ENCODE results near the gene ANO3. TPM values are rescaled to one million over a fixed set of nuclear protein-coding genes. Genes with fewer than 3 reads are reported as not detected.
A peak's percentile ranks its signal among the peaks of the same experiment; 100 is the strongest.
"Not testable (repeated sequence)": the region's sequence is repeated elsewhere in the genome, so short reads cannot be mapped to it uniquely, and the experiment has no call there.

Gene ANO3
- total RNA-seq (2014; rRNA removed; shearing (Covaris generic); ENCODE audit: low replicate concordance): not detected in 2 replicates

DNA sequence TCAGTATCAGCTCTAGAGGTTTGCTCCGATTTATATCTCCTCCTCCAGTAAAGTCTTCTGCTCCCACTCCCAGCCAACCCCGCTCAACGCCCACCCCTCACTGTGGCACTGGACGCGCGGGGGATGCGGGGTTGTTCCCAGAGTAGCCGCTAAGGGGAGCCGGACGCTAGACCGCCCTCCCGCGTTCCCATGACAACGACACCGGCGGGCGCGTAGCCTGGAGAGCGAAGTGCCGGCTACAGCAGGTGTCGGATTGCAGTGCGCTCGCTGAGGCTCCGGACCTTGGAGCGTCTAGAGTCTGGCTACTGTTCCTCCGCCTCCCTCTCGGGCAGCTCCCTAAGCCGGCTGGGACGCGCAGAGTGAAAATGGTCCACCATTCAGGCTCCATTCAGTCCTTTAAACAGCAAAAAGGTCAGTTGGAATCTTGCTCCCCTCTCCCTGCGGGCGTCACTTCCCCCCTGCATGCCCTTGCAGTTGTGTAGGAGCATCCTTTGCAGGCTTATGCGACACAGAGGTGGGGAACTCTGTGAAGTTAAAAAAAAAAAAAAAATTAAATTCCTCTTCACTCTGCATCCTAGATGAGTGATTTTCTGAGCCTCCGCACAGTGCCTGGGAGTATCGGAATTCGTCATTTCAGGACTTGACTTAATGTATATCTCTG, at the start of gene ANO3:
Gene ANO3, plus strand, starts transcription at position 220 of the 661 bp plus-strand sequence. Its CDS starts 146 bp downstream, at position 366.
- DNase-seq (ENCODE audit: low read depth): peak; percentile 54
- in situ Hi-C loops (cut with HindIII; ENCODE audit: low pct_unique_long_range_greater_than_20kb, low sequenced_read_pairs): no loop called here

DNA sequence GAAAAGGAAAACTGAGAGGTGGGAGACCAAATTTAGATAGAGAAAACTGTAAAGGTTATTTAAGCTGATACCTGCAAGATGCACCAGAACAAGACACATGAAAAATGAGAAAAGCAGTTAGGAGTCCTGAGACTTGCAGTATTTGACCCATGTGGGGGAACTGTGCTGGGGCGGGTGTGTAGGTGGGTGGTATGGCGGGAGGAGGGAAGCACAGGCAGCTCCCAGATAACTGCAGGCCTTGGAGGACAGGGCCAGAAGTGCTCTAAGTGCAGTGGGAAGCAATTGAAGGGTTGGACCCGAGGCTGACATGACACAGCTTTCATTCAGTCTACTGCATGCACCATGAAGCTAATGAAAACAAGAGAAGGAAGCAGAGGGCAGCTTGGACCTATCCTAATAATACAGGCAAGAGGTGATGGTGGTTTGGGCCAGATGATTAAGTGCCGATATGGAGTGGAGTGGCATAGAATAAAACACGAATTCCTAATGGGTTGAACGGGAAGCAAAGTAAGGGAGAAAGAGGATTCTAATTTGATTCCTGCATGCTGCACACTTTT, 48.0 kb upstream of the ANO3 start:
- in situ Hi-C loops (cut with HindIII; ENCODE audit: low pct_unique_long_range_greater_than_20kb, low sequenced_read_pairs): no loop called here

DNA sequence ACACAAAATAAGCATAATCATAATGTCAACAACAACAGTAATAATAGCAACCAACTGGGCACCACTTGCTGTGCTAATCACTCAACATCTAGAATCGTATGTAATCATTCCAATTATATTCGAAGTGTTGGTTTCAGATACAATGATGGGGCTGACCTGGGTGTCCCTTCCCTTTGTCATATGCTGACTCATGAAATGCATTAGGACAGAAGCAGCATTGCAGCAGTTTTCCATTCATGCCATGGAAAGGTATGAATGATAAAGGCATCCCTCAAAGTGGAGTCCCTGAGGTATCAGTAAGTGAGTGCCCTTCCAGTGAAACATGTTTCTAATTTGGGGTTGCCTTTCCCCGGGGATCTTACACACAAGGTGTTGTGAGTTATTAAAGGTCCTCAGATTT, 46.3 kb upstream of the ANO3 start:
- in situ Hi-C loops (cut with HindIII; ENCODE audit: low pct_unique_long_range_greater_than_20kb, low sequenced_read_pairs): no loop called here
- DNase-seq (ENCODE audit: low read depth): no peak

More for the DNA sequence above, 48.0 kb upstream of the ANO3 start:
- no peak for DNase-seq (ENCODE audit: low read depth)

DNA sequence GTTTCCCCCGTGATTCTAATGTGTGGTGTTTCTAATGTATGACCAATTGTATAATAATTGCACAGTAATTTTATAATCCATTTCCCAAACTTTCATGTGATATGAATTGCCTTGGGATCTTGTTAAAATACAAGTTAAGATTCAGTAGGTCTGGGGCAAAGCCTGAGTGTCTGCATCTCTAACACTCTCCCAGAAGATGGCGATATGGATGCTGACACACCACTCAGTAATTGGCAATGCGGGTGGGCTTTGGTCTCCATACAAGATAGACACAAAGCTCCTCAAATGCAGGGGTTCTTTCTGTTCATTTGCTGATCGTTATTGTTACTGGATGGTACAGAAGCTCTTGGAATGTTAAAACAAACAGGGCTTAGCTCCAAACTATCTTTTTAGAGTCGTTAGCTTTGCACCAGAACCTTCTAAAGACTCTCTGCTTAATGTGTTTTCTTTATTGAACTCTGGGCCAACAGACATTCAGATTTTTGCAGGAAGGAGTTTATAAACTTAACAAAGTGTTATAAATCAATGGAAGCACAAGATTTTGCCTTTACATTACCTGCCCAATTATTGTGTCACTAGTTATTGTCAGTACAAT, 45.4 kb upstream of the ANO3 start:
- in situ Hi-C loops (cut with HindIII; ENCODE audit: low pct_unique_long_range_greater_than_20kb, low sequenced_read_pairs): no loop called here
- DNase-seq (ENCODE audit: low read depth): no peak

DNA sequence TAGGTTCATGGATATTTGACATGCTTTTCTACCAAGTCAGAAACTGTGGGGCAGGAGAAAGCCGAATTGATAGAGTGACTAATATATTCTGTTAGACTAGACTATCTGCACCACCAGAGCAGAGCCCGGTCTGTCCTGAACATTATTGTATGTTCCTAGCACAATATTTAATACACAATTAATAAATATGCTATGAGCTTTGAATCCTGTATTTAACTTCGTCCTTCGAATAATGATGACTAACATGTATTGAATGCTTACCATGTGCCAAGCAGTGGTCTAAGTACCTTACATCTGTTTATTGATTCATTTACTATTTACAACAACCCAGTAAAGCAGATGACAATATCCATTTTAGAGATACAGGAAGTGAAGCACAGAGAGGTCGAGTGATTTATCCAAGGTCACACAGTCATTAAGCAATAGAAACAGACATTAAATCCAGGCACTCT, 44.8 kb upstream of the ANO3 start:
- DNase-seq (ENCODE audit: low read depth): no peak
- in situ Hi-C loops (cut with HindIII; ENCODE audit: low pct_unique_long_range_greater_than_20kb, low sequenced_read_pairs): no loop called here

DNA sequence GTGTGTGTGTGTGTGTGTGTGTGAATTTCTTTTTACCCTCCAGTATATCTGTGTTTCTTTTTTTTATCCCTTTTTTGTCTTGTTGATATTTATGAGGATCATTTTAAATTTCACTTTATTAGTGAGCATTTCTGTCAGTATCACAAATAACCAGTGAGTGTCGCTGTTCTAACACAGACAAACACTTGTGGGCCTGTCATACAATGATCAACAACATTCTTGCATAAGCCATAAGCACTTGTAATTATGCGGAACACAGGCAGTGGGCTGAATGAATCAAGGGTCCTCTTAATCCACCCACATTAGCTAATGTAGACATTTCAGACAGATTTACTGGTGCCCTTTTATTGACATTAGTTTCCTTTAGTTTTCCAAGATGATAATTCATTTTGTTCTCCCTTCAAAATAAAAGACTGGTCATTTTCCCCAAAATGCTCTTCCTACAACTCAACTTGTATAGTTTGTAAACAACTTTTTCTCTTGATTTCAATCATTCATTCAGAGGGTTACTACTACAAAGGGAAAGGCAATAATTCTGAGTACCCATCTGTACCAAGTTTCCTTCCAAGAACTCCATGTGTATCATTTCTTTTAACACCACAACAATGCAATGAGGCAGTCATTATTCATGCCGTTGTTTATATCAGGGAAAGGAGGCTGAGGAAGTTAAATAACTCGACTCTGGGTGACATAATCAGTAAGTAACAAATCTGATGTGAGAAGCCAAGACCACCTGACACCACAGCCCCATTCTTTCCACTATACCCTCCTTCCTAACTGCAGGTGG, 34.5 kb upstream of the ANO3 start:
- in situ Hi-C loops (cut with HindIII; ENCODE audit: low pct_unique_long_range_greater_than_20kb, low sequenced_read_pairs): no loop called here

DNA sequence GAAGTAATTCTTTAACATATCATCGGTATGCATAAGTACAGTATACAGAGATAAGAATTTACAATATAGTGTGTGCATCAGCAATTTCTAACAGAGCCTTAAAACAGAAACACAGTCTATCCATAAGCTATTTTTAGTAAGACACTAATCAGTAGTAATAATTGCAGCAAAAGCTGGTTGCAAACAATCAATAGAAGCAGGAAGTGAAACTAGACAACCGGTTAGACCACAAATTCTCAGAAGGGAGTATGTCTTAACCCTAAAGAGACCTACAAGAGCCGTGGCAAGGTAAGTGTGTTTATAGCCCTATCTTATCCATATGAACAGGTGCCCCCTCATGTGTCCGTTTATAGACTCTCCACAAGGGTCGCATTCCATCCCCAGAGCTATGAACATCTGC, 15.6 kb upstream of the ANO3 start:
- DNase-seq (ENCODE audit: low read depth); in situ Hi-C loops (cut with HindIII; ENCODE audit: low pct_unique_long_range_greater_than_20kb, low sequenced_read_pairs): not testable (repeated sequence)

More for the DNA sequence above, 34.5 kb upstream of the ANO3 start:
- peak; percentile 14 for DNase-seq (ENCODE audit: low read depth)

DNA sequence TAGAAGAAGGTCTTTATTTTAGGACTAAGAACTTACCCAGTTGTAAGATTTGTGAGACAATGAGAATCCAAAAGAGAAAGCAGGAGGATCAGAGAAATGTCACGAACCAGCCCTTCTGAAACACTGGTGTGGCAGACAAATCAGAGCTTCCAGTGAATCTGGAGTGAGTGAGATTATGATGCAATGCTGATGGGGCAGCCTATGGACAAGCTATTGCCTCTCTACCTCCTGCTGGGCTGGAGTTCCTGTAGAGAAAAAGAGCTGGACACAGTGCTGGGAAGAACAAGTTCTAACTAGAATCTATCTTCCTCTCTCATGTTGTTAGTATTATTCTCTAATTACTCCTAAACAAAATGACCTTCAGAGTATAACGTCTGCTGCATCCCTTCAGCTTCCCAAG, 12.0 kb upstream of the ANO3 start:
- in situ Hi-C loops (cut with HindIII; ENCODE audit: low pct_unique_long_range_greater_than_20kb, low sequenced_read_pairs): no loop called here
- DNase-seq (ENCODE audit: low read depth): no peak

DNA sequence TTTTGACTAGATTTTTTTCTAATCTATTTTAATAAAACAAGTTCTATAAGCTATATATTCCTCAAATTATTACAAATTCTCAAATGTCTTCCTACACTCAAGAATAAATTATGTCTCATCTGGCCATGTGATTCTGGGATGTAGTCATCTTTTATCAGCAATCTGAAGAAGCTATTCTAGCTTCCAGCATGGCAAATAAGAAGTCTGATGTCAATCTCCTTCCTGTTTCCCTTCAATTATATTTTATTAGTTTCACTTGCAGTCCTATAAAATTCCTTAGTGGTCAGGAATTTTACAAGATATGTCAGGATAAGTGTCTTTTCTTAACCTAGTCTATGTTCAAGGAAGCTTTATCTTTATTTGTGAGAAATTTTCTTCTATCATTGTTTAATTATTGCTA, 10.4 kb upstream of the ANO3 start:
- no peak for DNase-seq (ENCODE audit: low read depth)
- in situ Hi-C loops (cut with HindIII; ENCODE audit: low pct_unique_long_range_greater_than_20kb, low sequenced_read_pairs): no loop called here

DNA sequence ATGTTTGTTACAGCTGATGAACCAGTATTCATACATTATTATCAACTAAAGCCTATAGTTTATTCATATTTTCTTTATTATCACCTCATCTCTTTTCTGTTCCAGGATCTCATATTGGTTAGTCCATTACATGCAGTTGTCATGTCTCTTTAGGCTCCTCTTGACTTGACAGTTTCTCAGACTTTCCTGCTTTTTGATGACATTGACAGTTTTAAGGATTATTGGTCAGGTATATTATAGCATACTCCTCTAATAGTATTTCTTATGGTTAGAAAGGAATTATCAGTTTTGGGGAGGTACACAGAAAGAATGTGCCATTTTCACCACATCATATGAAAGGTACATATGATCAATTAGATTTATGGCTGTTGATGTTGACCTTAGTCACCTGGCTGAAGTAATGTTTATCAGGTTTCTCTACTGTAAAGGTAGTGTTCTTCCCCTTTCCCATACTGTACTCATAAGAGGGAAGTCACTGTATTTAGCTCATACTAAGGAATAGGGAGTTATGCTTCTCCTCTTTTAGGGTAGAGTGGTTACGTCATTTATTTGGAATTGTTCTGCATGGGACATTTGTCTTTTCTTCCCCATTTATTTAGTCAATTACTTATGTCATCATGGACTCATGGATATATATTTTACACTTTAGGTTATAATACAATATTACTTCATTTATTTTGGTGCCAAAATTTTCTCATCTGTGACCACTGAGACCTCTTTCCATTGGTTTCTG, 9.4 kb upstream of the ANO3 start:
- in situ Hi-C loops (cut with HindIII; ENCODE audit: low pct_unique_long_range_greater_than_20kb, low sequenced_read_pairs): no loop called here
- DNase-seq (ENCODE audit: low read depth): no peak

DNA sequence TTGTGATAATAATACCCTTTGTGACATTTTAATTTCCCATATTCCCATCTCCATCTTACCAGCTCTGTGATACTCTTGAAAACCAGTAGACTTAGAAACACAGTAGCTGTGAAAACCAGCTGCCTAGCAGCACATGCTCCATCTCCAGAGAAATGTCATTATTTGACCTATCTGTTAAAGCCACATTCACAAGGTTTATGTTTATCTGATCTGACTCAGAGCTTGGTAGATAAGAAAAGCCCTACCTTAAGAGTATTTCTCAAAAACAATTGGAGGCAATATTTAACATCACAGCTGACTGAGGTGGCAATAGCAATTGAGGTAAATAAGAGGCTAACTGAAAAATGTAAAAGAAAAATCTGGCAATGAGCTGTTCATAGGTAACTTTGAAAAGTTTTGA, 8.1 kb upstream of the ANO3 start:
- no peak for DNase-seq (ENCODE audit: low read depth)
- in situ Hi-C loops (cut with HindIII; ENCODE audit: low pct_unique_long_range_greater_than_20kb, low sequenced_read_pairs): no loop called here

DNA sequence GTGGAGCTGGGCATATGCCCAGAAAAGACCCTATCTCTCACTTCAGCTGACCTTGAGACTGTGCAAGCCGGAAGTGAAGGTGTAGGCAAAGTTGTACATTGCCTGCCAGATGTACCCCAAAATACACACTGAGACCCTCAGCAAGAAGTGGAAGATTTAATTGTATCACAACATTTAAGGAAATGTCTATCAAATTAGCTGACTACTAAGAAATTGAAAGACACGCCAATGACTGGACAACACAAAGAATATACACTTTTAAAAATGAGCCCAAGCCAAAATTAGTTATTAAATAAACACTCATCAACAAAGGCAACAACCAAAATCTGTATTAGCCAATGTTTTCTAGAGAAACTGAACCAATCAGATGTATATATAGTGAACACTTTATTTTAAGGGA, 7.7 kb upstream of the ANO3 start:
- in situ Hi-C loops (cut with HindIII; ENCODE audit: low pct_unique_long_range_greater_than_20kb, low sequenced_read_pairs): no loop called here

DNA sequence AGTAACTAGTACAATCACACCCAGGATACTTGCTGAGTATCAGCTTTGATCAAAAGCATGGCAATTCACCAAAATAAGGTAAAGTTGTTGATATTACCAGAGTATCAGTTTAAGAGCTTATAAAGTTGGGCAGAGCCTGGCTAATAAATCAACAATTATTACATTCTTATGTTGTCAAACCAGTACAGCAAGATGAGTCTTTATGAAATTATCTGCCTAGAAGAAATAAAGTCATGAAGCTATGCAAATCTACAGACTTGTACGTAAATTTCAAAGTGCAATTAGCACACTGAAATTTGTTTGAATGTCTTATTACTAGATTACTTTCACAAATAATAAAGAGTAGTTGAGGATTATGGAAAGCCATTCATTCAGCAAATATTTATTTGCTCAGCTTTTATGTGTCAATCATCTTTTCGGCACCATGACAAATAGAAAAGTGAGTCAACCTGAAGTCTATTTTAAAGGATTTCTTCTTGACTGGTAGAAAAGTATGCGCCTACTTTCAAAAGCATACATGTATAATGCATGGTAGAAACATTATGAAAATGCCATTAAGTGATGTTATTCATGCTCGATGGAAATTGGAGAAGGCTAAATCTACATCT, 5.0 kb upstream of the ANO3 start:
- in situ Hi-C loops (cut with HindIII; ENCODE audit: low pct_unique_long_range_greater_than_20kb, low sequenced_read_pairs): no loop called here
- no peak for DNase-seq (ENCODE audit: low read depth)

More for the DNA sequence above, 7.7 kb upstream of the ANO3 start:
- DNase-seq (ENCODE audit: low read depth): no peak

DNA sequence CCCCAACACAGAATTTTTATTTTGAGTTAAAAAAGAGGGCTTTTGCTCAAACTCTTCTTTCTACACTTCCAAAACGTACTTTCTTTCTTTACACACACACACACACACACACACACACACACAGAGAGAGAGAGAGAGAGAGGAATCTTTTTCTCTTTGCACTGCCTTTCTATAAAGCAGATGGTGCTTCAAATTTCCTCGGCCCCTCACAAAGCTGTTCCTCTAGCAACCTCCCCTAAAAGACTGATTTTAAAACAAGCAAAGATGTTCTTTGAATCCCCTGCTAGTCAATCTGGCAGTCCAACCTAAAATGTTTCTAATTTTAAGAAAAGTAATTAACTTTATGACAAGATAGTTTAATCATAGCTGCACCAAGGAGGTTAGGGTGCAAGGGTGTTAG, 2.7 kb upstream of the ANO3 start:
- in situ Hi-C loops (cut with HindIII; ENCODE audit: low pct_unique_long_range_greater_than_20kb, low sequenced_read_pairs): no loop called here
- no peak for DNase-seq (ENCODE audit: low read depth)

DNA sequence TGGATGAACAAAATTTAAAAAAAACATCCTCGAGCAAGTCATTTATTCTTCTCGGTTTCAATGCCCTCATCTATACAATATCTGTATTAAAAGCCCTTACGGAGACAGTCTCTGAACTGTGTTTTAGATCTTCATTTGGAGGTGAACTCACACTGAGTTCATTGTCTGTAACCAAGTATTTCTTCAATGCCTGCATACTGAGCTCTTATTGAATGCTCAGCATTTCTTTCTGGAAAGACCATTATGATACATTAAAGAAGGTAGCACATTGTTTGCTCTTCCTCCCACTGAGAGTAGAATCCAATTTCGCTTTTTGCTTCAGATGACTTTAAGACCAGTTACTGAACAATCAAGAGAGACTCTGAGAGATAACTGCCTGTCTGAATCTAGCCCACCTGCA, 1.7 kb upstream of the ANO3 start:
- in situ Hi-C loops (cut with HindIII; ENCODE audit: low pct_unique_long_range_greater_than_20kb, low sequenced_read_pairs): no loop called here
- DNase-seq (ENCODE audit: low read depth): no peak

DNA sequence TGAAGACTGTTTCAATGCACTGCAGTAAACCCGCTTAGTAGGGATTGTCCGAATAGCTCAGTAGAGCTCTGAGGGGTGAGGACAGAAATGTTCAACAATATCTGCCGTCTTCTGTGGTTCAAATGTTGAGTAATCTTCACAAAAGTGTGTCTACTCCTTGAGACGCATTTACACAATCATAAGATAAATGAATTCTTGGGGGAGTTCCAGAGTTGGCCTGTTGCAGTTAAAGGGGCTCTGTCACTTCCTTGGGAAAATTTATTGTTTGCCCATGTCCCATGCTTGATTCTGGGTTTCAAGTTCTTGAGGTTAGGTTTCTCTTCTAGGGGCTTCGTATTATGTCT, 614 bp downstream of the ANO3 start:
- in situ Hi-C loops (cut with HindIII; ENCODE audit: low pct_unique_long_range_greater_than_20kb, low sequenced_read_pairs): no loop called here
- no peak for DNase-seq (ENCODE audit: low read depth)

DNA sequence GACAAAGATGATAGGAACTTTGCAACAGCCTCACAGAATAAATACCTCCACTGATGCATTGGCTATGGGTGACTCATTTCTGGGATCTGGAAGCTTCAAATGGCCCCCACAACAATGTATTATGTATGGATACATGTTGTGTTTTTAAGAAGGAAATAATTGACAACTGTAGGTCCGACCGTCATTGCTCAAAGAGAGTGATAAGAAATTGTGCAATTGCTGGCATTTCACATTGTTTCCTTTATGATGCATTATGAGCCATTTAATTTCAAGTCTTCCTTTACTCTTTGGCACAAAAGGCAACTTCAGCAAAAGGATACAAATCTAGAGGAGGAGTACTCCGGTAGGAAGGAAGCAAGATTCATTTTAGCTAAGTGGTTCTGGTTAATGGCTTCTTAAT, 2.0 kb downstream of the ANO3 start:
- DNase-seq (ENCODE audit: low read depth): no peak
- in situ Hi-C loops (cut with HindIII; ENCODE audit: low pct_unique_long_range_greater_than_20kb, low sequenced_read_pairs): no loop called here

DNA sequence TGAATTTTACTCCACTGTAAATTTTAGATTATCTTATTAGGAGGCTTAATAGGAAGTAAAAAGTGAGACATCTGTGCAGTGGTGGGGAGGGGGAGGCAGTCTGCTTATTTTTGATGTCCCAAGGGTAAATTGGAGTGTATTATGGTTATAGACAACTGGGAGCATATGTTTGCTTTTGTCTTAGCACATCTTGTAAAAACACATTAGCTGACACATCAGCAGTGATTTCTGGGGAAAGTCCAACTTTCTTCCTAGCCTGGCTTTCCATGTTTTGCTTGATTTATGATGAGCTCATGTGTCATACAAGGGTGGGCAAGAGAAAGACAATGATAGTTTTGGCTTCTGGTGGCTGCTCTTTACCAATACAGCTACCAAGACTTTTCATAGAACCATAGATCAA, 4.0 kb downstream of the ANO3 start:
- DNase-seq (ENCODE audit: low read depth): no peak
- in situ Hi-C loops (cut with HindIII; ENCODE audit: low pct_unique_long_range_greater_than_20kb, low sequenced_read_pairs): no loop called here

Measured in Caki2 (cell line).